ENCODE measurements around the gene DHRSX.

The DHRSX gene

GRCh38 chrX:2231570-2232192 is 269.1 kb downstream of the DHRSX start:
- TF ChIP-seq CTCF (IDR thresholded peaks at IDR 0.05; ENCODE audit: control extremely low read depth, extremely low read depth, low read depth, missing control alignments) = no peak
- CTCF ChIA-PET = no interaction called here
- POLR2A ChIA-PET = no interaction called here
- DNase-seq (ENCODE audit: extremely low spot score) = no peak

- POLR2A ChIA-PET = no interaction called here
- DNase-seq (ENCODE audit: extremely low spot score) = no peak
- CTCF ChIA-PET = no interaction called here
- no peak for TF ChIP-seq CTCF (IDR thresholded peaks at IDR 0.05; ENCODE audit: control extremely low read depth, extremely low read depth, low read depth, missing control alignments)
Observed at GRCh38 chrX:2230457-2230856, 270.3 kb downstream of the DHRSX start.

GRCh38 chrX:2228536-2228935 is 272.2 kb downstream of the DHRSX start:
- ChIA-PET CTCF (no interaction called here), POLR2A (no interaction called here)
- DNase-seq (ENCODE audit: extremely low spot score) = no peak
- no peak for TF ChIP-seq CTCF (IDR thresholded peaks at IDR 0.05; ENCODE audit: control extremely low read depth, extremely low read depth, low read depth, missing control alignments)

- CTCF ChIA-PET = no interaction called here
- no peak for TF ChIP-seq CTCF (IDR thresholded peaks at IDR 0.05; ENCODE audit: control extremely low read depth, extremely low read depth, low read depth, missing control alignments)
- POLR2A ChIA-PET = no interaction called here
- DNase-seq (ENCODE audit: extremely low spot score) = no peak
Observed at GRCh38 chrX:2226906-2227656, 273.7 kb downstream of the DHRSX start.

- CTCF ChIA-PET = no interaction called here
Observed at GRCh38 chrX:2226182-2226581, 274.6 kb downstream of the DHRSX start.

GRCh38 chrX:2224597-2225235 is 276.1 kb downstream of the DHRSX start:
- ChIA-PET POLR2A (no interaction called here), CTCF (no interaction called here)
- TF ChIP-seq CTCF (IDR thresholded peaks at IDR 0.05; ENCODE audit: control extremely low read depth, extremely low read depth, low read depth, missing control alignments) = no peak
- no peak for DNase-seq (ENCODE audit: extremely low spot score)

More at GRCh38 chrX:2226182-2226581, 274.6 kb downstream of the DHRSX start:
- POLR2A ChIA-PET = no interaction called here
- TF ChIP-seq CTCF (IDR thresholded peaks at IDR 0.05; ENCODE audit: control extremely low read depth, extremely low read depth, low read depth, missing control alignments) = no peak
- DNase-seq (ENCODE audit: extremely low spot score) = no peak

Measured in GM10248 (cell line).